GM12873 (cell line): ENCODE measurements around the gene SLC10A7.

Experiments used
- CTCF ChIP-seq: IDR thresholded peaks from 2 replicates; pipeline ENCODE4 v1.5.1; 2012; ENCODE audit warnings: low read depth, mild to moderate bottlenecking, moderate library complexity, low read length, control low read depth; ENCODE audit not compliant: insufficient read depth; ENCODE audit errors: missing control alignments

SLC10A7 gene

GRCh38 chr4:146417822-146418221, 103.9 kb downstream of the SLC10A7 start:
- no peak for TF ChIP-seq CTCF

GRCh38 chr4:146415829-146416228, 105.9 kb downstream of the SLC10A7 start:
- TF ChIP-seq CTCF, result no peak

GRCh38 chr4:146407669-146408084, 114.1 kb downstream of the SLC10A7 start:
- no peak for TF ChIP-seq CTCF

GRCh38 chr4:146407257-146407656, 114.5 kb downstream of the SLC10A7 start:
- no peak for TF ChIP-seq CTCF

GRCh38 chr4:146401274-146401673, 120.5 kb downstream of the SLC10A7 start:
- no peak for TF ChIP-seq CTCF

- no peak for TF ChIP-seq CTCF
Measured at GRCh38 chr4:146398896-146399445, 122.8 kb downstream of the SLC10A7 start.

GRCh38 chr4:146398404-146398803, 123.3 kb downstream of the SLC10A7 start:
- TF ChIP-seq CTCF, result no peak

- TF ChIP-seq CTCF, result no peak
Measured at GRCh38 chr4:146389561-146389960, 132.2 kb downstream of the SLC10A7 start.
